ENCODE data around the gene PLEKHB2.

DNA sequence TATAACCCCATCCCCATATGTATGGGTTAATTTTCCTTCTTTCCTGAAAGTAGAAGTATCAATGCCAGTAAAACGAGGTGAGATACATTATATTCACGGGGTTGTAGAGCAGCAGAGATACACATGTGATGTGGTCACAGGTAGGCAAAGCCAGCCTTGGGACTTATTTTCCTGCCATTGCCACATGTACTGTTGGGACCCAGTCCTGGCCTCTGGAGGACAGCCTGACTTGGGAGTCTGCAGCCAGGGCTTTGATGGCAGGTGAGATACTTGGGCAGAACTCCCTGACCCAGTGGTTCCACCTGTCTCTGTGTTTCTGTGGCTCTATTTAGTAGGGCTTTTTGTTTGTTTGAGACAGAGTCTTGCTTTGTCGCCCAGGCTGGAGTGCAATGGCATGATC is 18.1 kb downstream of the PLEKHB2 start:
- TF ChIP-seq NR2C1 (IDR thresholded peaks at IDR 0.05) (no peak), EP300 (IDR thresholded peaks at IDR 0.05; ENCODE audit: borderline replicate concordance in 1 of 2, control insufficient read depth in 1 of 2, low read depth in 2 of 2, low read length in 2 of 2) (no peak), POLR2A (IDR thresholded peaks at IDR 0.05; ENCODE audit: low read depth, low read length) (no peak), TCF12 (IDR thresholded peaks at IDR 0.05; ENCODE audit: low read depth, low read length) (no peak), RFX5 (IDR thresholded peaks at IDR 0.05; ENCODE audit: low read depth, low read length) (no peak), SUZ12 (IDR thresholded peaks at IDR 0.05; ENCODE audit: unreplicated experiment) (no peak), CHD1 (IDR thresholded peaks at IDR 0.05; ENCODE audit: low read depth, low read length) (no peak)
- TF ChIP-seq, protein P1, sequence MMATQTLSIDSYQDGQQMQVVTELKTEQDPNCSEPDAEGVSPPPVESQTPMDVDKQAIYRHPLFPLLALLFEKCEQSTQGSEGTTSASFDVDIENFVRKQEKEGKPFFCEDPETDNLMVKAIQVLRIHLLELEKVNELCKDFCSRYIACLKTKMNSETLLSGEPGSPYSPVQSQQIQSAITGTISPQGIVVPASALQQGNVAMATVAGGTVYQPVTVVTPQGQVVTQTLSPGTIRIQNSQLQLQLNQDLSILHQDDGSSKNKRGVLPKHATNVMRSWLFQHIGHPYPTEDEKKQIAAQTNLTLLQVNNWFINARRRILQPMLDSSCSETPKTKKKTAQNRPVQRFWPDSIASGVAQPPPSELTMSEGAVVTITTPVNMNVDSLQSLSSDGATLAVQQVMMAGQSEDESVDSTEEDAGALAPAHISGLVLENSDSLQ (IDR thresholded peaks at IDR 0.05), result no peak
- TF ChIP-seq, protein P2, sequence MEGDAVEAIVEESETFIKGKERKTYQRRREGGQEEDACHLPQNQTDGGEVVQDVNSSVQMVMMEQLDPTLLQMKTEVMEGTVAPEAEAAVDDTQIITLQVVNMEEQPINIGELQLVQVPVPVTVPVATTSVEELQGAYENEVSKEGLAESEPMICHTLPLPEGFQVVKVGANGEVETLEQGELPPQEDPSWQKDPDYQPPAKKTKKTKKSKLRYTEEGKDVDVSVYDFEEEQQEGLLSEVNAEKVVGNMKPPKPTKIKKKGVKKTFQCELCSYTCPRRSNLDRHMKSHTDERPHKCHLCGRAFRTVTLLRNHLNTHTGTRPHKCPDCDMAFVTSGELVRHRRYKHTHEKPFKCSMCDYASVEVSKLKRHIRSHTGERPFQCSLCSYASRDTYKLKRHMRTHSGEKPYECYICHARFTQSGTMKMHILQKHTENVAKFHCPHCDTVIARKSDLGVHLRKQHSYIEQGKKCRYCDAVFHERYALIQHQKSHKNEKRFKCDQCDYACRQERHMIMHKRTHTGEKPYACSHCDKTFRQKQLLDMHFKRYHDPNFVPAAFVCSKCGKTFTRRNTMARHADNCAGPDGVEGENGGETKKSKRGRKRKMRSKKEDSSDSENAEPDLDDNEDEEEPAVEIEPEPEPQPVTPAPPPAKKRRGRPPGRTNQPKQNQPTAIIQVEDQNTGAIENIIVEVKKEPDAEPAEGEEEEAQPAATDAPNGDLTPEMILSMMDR (IDR thresholded peaks at IDR 0.05 in 2 of 3, conservative IDR thresholded peaks at IDR 0.05 in 1 of 3; ENCODE audit: control insufficient read depth in 2 of 3, extremely low read depth in 1 of 3, insufficient read depth in 1 of 3, low read depth in 3 of 3, low read length in 3 of 3), result no peak

Data from GM12878 (cell line).